IPS-11a (cell line): Measurements from ENCODE around the gene ENPP7.
"Not testable (repeated sequence)": the region's sequence is repeated elsewhere in the genome, so short reads cannot be mapped to it uniquely, and the experiment has no call there.

Source experiments
- H3K4me3 ChIP-seq: one replicate; pipeline ENCODE4 v1.5.1; 2013; ENCODE audit warnings: low read depth, low read length, control low read depth

The ENPP7 gene

DNA sequence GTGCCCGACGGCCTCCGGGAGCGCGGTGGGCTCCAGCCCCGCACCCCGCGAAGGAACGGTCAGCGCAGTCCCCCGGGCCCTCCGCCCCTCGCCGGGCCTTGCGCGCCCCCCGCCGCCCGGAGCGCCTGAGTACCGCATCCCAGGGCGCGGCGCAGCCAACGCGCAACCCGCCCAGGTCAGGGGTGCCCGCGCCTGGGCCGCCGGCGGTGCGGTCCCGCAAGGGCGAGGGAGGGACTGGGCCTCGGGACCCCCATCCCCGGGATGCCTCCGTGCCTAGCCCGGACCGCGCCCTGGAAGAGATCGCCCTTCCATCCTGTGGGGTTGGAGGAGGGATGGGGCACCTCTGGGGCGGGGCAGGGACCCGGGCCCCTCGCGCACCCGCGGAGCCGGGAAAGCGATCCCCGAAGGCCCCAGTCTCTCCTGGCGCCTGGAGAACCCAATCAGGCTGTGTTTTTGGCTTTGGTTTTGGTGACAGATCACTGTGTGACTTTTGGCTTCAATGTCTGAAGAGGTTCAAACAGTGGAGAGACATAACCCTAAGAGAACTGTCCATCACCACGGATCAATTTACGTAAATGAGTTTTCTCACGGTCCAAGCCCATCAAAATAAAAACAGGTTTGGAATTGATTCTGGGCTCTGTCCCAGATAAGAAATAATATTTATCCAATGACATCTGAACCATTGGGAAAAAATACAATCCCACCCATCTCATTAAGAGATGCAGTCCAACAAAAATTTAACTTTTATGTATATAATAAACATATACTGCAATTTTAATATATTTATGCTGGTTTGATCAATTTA, 17.8 kb downstream of the ENPP7 start:
- H3K4me3 ChIP-seq: peak overlapping the region; percentile 4

DNA sequence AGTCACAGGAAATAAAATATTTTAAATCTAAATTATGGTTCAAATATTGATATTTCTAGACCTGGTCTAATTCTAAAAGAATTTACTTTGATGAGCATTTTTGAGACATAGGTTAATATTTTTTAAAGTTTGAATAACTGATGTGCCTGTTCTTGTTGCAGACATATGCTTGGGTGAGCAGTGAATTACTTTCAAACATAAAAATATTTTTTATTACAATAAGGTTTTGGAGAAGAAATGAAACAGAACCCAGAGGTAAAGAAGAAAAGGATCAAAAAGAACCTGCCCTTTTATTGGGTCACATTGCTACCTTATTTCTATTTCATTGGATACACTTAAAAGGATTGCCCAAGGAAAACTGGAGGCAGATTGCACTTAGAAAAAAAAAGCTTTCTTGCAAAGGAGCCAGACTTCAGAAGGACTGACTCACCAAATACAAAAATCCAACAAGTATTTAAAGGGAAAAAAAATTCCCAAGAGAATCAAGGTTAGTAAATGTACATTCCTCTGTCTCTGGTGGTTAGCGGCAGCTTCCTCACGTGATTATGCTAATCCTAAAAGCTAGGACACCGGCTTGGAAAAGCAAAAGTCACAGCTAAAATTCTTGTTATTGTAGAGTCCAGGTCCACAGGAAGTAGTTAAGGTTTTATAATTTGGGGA, 18.5 kb downstream of the ENPP7 start:
- no peak overlapping the region for H3K4me3 ChIP-seq

- H3K4me3 ChIP-seq: no peak overlapping the region
Measured at GRCh38 chr17:79749958-79750357, 19.2 kb downstream of the ENPP7 start.

DNA sequence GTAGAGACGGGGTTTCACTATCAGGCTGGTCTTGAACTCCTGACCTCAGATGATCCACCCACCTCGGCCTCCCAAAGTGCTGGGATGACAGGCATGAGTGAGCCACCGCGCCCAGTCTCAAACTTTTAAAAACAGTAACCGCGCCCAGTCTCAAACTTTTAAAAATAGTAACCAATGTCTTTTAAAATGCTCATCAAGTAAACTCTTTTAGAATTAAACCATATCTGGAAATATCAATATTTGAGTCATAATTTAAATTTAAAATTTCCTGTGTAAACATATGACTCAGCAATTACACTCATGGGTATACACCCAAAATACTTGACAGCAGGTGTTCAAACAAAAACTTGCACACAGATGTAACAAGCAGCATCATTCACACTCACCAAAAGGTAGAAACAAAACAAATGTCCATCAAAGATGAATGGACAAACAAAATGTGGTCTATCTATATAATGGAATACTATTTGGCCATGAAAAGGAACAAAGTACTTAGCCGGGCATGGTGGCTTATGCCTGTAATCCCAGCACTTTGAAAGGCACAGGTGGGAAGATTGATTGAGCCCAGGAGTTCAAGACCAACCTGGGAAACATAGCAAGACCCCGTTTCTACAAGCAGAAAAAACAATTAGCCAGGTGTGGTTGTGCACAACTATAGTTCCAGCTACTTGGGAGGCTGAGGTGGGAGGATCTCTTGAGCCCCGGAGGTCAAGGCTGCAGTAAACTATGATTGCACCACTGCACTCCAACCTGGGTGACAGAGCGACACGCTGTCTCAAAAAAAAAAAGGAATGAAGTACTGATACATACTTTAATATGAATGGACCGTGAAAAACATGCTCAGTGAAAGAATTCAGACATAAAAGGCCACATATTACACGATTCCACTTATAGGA, 20.2 kb downstream of the ENPP7 start:
- H3K4me3 ChIP-seq: no peak overlapping the region

DNA sequence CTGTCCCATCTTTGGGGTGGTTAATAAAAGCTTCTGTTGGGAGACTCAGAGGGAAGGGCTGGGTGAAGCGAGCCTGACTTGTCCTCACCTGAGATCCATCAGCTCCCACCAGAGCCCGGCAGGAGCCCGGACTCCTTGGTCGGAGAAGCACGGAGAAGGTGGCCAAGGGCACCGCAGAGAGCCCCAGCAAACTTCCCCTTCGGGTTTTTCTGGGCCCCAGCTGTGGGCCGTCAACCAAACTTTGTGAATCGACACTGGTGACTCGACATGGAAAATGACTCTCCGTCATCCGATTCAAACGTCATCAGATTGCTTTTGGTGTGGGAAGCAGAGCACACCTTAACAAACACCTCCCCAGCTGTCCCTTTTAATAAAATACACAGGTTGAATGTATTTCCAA, 21.4 kb downstream of the ENPP7 start:
- H3K4me3 ChIP-seq: no peak overlapping the region

GRCh38 chr17:79754370-79754769, 23.6 kb downstream of the ENPP7 start:
- H3K4me3 ChIP-seq: no peak overlapping the region

DNA sequence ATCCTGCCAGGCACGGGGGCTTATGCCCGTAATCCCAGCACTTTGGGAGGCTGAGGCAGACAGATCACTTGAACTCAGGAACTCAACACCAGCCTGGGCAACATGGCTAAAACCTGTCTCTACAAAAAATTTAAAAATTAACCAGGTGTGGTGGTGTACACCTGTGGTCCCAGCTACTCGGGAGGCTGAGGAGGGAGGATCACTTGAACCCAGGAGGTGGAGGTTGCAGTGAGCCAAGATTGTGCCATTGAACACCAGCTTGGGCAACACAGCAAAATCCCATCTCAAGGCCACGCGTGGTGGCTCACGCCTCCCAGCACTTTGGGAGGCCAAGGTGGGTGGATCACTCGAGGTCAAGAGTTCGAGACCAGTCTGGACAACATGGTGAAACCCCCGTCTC, 24.2 kb downstream of the ENPP7 start:
- H3K4me3 ChIP-seq: not testable (repeated sequence)

- H3K4me3 ChIP-seq: no peak overlapping the region
Measured at GRCh38 chr17:79755591-79755990, 24.8 kb downstream of the ENPP7 start.

DNA sequence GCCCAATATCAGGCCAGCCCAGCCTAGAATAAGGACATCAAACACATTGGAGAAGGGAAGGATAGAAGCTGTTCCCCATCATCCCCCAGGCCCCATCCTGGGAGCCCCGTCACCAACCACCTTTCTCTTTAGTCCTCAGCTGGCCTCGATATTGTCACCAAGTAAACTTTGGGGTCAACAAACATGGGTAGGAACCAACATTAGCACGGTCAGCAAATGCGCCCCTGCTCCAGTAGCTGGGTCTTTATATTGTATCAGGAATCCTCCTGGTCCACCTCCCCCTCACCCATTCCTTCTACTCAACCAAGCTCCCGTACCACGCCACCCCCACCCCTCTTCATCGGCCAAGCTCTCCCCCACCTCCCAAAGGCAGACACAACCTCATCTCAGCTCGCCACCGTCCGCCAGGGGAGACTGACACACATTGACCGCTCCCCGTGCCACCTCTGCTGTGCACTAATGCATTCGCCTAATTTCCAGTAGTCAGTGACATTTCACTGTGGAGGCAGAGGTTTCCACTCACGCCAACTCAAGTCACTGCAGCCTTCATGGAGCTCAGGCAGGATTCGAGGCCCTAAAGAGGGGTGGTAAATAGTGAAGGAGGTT, 26.5 kb downstream of the ENPP7 start:
- H3K4me3 ChIP-seq: no peak overlapping the region

DNA sequence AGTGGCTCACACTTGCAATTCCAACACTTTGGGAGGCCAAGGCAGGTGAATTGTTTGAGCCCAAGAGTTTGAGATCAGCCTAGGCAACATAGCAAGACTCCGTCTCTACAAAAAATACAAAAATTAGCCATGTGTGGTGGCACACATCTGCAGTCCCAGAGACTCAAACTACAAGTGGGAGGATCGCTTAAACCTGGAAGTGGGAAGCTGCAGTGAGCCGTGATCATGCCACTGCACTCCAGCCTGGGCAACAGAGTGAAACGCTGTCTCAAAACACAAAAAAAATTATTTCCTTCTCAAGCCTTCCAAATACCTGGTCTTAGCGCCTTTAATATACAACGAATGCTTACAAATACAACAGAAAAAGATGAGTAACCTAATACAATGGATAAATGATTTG, 27.5 kb downstream of the ENPP7 start:
- H3K4me3 ChIP-seq: no peak overlapping the region

GRCh38 chr17:79760197-79760906, 29.6 kb downstream of the ENPP7 start:
- H3K4me3 ChIP-seq: no peak overlapping the region

GRCh38 chr17:79761894-79762589, 31.3 kb downstream of the ENPP7 start:
- no peak overlapping the region for H3K4me3 ChIP-seq

GRCh38 chr17:79765708-79766107, 35.0 kb downstream of the ENPP7 start:
- H3K4me3 ChIP-seq: no peak overlapping the region

DNA sequence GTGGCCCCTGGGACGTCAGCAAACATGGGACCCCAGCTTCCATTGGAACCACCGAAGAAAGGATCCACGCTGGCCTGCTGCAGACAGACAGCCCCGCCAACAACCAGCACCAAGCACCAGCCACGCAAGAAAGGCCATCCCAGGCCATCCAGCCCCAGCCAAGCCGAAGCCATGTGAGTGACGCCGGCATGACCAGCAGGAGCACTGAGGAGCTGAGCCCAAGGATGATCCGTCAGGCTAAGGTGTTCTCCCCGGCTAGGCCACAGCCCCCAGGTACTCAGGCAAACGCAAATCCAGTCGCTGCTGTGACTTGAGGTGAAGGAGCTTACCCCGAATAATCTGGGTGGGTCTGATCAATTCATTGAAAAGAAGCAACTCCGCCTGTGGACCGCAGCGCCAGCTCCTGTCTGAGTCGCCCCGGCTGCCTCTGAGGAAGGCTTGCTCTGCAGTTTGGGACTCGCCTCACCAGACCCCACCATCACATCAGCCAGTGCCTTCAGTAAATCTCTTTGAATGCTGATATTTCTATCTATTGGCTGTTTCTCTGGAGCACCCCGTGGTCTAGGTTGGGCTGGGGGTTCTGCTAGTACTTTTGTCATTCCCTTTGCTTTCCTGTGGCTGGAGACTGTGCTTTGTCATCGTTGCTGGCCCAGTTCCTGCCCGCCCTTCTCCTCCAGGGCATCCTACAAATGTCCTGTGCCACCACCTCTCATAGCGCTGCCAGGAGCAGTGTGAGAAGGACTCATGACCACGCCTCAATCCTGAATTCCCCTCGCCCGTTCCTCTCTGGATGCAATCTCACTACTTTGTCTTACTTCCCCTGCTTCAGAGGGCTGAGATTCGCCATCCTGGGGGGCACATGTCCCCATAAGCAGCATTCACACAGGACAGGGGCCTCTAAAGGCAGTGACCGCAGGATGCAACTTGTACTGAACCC, 39.1 kb downstream of the ENPP7 start:
- no peak overlapping the region for H3K4me3 ChIP-seq

- H3K4me3 ChIP-seq: no peak overlapping the region
Measured at GRCh38 chr17:79771276-79771675, 40.5 kb downstream of the ENPP7 start.

- not testable (repeated sequence) for H3K4me3 ChIP-seq
Measured at GRCh38 chr17:79772726-79773125, 42.0 kb downstream of the ENPP7 start.

GRCh38 chr17:79774561-79774975, 43.8 kb downstream of the ENPP7 start:
- H3K4me3 ChIP-seq: no peak overlapping the region

GRCh38 chr17:79775632-79776031, 44.9 kb downstream of the ENPP7 start:
- no peak overlapping the region for H3K4me3 ChIP-seq
